LNCaP clone FGC (cell line): ENCODE measurements around the gene ENDOV.

ENCODE experiments used
- DNase-seq: peaks from one replicate; pipeline ENCODE4 v3.0.0-alpha.2; 2011; ENCODE audit warnings: low read depth
- H3K4me3 ChIP-seq: 2 replicates; pipeline ENCODE4 v1.5.1; 2011; ENCODE audit warnings: mild to moderate bottlenecking, low read depth, low read length, control low read depth
- TF ChIP-seq, protein P1 (sequence below): IDR thresholded peaks from 2 replicates; pipeline ENCODE4 v1.5.1; 2012; ENCODE audit warnings: mild to moderate bottlenecking; ENCODE audit not compliant: control insufficient read depth, insufficient read depth; ENCODE audit errors: extremely low read depth

ENDOV gene

GRCh38 chr17:80465327-80465974, 50.5 kb downstream of the ENDOV start:
- DNase-seq, result no peak
- H3K4me3 ChIP-seq, result no peak overlapping the region
- TF ChIP-seq, protein P1, sequence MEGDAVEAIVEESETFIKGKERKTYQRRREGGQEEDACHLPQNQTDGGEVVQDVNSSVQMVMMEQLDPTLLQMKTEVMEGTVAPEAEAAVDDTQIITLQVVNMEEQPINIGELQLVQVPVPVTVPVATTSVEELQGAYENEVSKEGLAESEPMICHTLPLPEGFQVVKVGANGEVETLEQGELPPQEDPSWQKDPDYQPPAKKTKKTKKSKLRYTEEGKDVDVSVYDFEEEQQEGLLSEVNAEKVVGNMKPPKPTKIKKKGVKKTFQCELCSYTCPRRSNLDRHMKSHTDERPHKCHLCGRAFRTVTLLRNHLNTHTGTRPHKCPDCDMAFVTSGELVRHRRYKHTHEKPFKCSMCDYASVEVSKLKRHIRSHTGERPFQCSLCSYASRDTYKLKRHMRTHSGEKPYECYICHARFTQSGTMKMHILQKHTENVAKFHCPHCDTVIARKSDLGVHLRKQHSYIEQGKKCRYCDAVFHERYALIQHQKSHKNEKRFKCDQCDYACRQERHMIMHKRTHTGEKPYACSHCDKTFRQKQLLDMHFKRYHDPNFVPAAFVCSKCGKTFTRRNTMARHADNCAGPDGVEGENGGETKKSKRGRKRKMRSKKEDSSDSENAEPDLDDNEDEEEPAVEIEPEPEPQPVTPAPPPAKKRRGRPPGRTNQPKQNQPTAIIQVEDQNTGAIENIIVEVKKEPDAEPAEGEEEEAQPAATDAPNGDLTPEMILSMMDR, result no peak

- no peak for DNase-seq
- TF ChIP-seq, protein P1, result no peak
- H3K4me3 ChIP-seq, result no peak overlapping the region
Observed at GRCh38 chr17:80466188-80466705, 51.3 kb downstream of the ENDOV start.

GRCh38 chr17:80468242-80468641, 53.3 kb downstream of the ENDOV start:
- TF ChIP-seq, protein P1, result no peak
- no peak overlapping the region for H3K4me3 ChIP-seq
- no peak for DNase-seq

GRCh38 chr17:80468781-80469493, 54.0 kb downstream of the ENDOV start:
- TF ChIP-seq, protein P1, result no peak
- H3K4me3 ChIP-seq, result no peak overlapping the region
- no peak for DNase-seq

- TF ChIP-seq, protein P1, result no peak
- no peak overlapping the region for H3K4me3 ChIP-seq
- DNase-seq, result no peak
Observed at GRCh38 chr17:80469667-80470066, 54.7 kb downstream of the ENDOV start.

GRCh38 chr17:80470603-80471002, 55.6 kb downstream of the ENDOV start:
- DNase-seq, result no peak
- H3K4me3 ChIP-seq, result no peak overlapping the region
- TF ChIP-seq, protein P1, result no peak
